Measurements from ENCODE around the gene STK26.
"Not testable (repeated sequence)": the region's sequence is repeated elsewhere in the genome, so short reads cannot be mapped to it uniquely, and the experiment has no call there.

STK26 gene

DNA sequence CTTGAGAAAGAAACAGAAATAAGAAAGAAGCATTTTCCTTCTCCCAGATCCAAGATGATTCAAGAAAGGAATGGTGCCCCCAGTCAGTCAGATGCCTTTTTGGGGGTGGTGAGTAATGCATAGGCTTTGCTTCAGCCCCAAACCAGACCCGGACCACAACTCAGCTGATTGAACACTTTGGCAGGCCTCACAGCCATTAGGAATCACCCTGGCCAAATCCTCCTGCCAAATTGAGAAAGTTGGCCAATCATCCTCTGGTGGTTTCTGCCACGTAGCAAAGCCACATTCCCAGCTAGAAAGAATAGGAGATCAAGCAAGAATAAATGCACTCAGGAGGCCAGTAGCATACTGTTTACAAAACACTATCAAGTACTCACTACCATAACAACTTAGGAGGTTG is 71.1 kb downstream of the STK26 start:
- DNase-seq (ENCODE audit: low spot score), result no peak

DNA sequence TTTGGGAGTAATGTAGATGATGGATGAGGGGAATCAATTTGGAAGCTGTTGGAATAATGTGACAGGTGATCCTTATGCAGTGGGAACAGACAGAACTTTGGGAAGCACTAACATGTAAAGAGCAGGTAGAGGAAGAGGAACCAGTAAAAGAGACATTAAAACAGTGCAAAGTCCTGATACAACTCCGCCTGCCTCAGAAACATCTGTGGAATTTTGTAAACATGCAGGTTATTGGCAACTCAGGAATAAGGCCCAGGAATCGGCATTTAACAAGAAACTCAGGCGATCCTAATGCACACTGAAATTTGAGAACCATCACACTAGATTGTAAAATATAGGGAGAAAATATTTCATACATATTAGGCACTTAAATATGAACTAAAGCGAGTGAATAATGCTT is 75.6 kb downstream of the STK26 start:
- DNase-seq (ENCODE audit: low spot score), result not testable (repeated sequence)

DNA sequence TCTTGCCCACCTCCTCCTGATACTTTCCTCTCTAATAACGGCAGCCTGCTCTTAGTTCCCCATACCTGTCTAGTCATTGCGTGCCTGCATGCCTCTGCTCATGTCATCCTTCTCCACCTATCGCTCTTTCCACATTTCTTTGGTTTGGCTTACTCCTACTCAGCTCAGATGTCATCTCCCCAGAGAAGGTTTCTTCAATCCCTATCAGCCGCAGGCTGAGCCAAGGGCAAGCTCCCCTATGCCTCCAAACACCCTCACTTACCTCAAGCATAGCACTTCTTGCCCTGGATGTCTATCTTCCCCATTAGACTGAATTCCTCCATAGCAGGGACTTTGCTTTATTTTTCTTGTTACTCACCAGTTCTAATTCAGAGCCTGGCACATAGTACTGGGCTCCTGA is 78.1 kb downstream of the STK26 start:
- no peak for DNase-seq (ENCODE audit: low spot score)

DNA sequence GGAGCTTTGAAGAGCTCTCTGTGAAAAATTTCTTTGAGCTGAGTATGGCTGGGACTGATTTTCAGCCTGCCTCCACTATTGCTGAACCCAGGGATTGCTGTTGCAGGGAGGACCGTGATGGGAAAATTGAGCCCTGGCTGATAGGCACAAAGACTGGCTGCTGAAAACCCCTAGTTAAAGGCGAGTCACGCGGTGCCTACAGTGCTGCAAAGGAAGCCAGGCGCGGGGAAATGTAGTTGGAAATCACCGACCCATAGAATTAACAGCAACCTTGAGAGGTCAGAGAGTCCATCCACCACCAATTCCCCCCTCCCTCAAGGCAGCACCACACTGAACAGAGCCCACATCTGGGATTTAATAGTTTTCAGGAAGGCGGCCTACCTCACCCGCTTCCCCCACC is 78.7 kb downstream of the STK26 start:
- DNase-seq (ENCODE audit: low spot score), result no peak

DNA sequence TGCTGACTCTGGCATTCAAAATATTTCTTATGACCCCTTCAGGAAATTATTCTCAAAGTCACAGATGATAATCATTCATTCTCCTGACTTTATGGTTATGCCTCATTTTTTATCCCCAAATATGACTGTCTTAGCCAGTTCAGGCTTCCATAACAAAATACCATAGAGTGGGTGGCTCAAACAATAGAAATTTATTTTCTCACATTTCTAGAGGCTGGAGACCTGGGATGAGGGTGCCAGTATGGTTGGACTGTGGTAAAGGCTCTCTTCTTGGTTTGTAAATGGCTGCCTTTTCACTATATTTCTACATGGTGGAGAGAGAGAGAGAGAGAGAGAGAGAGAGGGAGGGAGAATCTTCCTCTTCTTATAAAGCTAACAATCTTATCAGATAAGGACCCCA is 84.2 kb downstream of the STK26 start:
- DNase-seq (ENCODE audit: low spot score), result no peak

DNA sequence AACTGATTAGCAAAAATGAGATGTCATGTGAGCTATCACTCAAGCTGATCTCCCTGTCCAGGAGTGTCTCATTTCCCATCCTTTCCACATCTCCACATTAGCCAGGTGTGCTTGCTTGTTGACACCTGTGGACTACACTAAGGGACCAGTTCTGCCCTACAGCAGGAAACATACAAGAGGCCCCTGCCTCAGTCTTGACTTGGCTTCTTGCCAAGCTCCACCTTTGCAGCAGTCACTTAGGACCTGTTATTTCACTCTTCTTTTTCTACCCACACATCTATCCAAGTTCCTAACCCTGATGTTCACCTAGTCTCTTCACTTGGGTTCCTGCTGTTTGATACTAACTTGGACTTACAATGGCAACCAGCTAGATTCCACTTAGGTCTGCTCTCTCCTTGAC is 91.5 kb downstream of the STK26 start:
- DNase-seq (ENCODE audit: low spot score), result no peak

DNA sequence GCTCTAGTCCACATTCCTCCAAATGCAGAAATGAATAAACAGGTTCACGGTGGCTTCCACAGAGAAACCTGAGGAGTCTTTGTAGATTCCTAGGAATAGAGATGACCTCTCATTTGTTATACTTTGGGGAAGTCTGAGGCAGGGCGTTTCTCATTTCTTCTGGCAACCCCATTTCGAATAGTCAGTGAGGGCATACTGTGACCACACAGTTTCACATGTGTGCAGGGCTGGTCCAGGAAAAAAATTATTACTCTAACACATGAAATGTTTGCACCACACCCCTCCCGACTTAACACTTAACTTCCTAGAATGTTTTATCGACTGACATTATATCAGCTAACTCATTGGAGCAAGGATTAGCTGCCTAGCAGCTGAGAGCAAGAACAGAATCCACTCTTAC is 92.7 kb downstream of the STK26 start:
- DNase-seq (ENCODE audit: low spot score), result no peak

DNA sequence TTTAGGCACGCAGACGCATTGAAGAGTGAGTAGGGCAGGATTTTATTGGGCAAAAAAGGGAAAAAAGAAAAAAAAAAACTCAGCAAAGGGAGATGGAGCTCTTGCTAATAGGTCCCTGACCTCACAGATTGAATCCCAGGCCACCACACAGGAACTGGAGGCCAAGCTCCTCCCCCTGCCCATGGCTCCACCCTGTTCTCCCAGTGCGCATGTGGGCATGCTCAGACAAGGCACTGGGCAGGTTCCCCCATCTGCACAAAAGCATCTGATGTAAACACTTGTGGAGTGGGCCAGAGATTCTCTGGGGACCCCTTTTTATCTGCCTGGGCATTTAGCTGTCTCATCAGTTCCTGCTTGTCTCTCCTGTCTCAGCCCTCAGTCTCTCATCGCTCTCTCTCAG is 95.3 kb downstream of the STK26 start:
- DNase-seq (ENCODE audit: low spot score), result no peak

DNA sequence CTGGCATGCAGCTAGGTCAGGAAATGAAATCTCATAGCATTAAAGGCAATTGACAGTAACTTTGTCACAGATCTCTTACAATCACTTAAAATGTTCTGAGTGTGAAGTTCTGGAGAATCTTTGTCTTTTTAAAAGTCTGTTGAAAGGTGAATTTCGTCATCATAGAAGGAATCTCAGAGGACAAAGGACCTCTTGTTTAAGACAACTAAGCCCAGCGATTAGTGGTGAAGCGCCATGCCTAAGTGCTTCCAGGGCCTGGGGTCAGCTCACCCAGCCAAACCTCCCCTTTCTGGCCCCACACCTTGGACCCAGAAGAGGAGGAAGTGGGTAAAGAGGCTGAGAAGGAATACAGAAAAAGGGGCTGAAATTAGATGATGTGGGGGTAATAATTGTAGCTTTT is 96.2 kb downstream of the STK26 start:
- no peak for DNase-seq (ENCODE audit: low spot score)

DNA sequence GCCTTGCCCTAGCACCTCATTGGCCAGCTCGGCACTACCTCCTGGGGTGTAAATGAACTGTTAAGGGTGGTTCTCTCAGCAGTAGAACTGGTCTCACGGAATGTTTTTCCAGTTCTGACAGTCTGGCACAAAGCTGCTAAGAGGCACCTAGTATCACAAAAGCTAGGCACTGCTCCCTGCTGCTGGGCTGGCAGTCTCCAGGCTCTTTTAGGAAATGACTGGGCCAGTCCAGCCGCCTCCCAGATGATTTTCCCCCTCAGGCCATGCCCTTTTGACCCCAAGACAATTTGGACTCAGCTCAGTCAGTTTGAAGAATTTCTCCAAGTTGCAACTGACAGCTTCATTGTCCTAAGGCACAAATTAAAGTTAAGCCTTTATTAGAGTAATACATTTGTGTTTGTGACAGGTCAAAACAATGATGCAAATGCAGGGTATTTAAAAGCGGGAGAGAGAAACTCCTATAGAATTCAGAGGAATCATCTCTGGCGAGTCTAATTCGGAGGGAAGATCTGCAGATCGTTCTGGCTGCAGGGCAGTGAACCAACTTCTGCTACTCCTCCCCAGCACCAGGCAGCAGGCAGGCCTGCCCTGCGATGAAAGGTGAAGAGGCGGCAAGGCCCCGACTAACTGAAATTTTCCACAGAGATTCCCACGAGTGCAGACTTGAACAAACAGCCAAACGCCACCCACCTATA is 96.9 kb downstream of the STK26 start:
- no peak for DNase-seq (ENCODE audit: low spot score)

DNA sequence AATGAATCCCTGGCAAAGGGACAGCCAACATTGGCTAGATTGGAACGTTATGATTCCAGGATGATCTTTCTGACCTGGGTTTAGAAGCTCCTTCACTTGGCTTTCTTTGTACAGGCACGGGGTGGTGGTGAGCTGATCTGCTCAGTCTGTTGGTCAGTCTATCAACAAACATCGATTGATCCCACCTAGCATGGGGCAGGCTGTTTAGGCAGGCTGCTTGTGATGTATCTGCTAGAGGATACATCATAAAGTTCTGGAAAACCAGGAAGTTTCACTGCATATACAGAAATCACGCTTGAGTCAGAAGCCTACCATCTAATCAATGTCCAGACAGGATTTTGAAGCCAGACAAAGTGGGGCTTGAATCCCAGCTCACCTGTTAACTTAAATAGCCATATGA is 97.8 kb downstream of the STK26 start:
- no peak for DNase-seq (ENCODE audit: low spot score)
